NCI-H128 (cell line): ENCODE measurements around the gene AGAP5.
"Not testable (repeated sequence)": the region's sequence is repeated elsewhere in the genome, so short reads cannot be mapped to it uniquely, and the experiment has no call there.

Source experiments
- DNase-seq: peaks from one replicate; lab custom pipeline; 2025; ENCODE audit not compliant: unreplicated experiment; lab: John Stamatoyannopoulos, UW

Gene AGAP5

DNA sequence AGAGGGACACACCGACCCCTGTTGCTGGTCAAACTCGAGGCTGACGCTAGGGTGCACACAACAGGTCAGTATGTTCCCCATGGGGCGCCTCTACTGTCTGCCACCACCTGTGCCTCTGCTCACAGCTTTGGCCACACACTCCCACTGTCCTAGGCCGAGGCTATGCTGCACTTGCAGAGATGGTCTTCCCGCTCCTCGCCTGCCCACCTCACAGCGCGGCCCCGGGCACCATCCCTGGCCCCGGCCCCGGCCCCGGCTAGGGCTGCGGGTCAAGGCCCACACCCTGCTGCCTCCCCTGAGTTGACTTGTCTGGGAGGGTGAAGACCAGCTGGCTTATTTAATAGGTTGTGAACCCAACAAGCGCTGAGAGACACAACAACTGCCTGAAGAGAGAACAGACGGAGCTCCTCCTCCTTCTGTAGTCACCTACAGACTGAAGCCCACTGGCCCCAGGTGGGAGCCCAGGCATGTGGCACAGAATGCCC lies at the start of gene AGAP5:
AGAP5 (minus strand) TSS at position 435 of the 485 bp plus-strand sequence; CDS start at position 81, 354 bp downstream.
- not testable (repeated sequence) for DNase-seq

DNA sequence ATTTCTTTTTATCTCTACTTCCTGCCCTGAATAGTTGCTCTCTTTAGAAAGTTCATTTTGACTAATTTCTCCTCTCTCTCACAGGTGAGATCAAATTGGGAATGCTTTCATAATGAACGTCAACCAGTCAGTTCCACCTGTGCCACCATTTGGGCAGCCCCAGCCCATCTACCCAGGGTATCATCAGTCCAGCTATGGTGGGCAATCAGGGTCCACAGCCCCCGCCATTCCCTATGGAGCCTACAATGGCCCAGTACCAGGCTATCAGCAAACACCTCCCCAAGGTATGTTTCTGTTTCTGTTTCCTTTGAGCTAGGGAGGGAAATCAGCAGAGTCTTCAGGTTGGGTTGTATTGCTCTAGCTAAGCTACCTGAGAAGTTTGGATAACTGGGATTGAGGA lies 48.8 kb upstream of the AGAP5 start:
- DNase-seq: no peak

DNA sequence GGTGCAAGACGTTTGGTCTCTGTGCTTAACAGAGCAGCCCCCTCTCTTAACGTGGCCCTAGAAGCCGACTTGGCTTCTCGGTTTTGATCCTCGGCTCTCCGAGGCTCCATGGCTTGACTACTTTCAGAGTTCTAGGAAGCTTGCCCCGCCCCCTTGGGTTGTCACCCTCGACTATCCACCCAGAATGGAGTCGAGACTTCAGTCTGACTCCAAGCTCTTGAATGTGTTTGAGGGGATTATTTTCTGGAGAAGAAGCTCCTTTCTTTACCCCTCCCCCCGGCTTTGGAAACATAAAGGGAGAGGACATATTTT lies 46.7 kb upstream of the AGAP5 start:
- peak; percentile 0 for DNase-seq

DNA sequence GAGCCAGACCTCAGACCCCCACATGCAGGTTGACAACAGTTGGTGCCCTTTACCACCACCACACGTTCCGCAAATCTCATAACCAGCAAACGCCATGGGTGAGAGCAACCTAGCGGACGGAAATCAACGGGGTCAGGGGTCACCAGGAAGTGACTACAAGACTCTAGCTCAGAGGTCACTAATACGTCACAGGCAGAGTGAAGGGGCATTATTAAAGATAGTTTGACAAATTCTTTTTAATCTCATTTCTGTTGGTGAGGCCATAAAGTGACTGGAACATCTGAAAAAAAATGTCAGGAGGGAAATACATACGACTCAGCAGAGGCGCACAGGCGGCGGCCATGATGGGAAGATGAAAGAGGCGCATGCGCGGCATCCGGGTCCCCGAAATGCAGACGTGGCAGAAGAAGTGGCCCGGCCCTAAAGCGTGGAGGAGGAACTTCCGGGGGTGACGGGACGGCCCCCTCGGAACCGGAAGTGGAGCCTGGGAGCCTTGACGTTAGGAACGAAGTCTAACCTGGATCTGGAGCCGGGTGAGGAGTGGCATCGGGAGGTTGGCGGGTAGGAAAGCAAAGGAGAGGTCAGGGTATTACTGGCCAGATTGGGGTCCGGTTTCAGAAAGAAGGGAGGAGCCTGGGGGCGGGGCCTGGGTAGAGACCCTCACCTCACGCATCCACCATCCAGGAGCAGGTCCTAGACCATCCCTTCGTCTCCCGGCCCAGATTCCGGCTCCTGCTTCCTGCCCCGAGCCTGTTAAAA lies 46.2 kb upstream of the AGAP5 start, which contains the start of gene SEC24C:
SEC24C (plus strand) TSS at position 468 of the 759 bp plus-strand sequence. CDS start 2,461 bp downstream, outside the sequence.
- peak; percentile 66 for DNase-seq

DNA sequence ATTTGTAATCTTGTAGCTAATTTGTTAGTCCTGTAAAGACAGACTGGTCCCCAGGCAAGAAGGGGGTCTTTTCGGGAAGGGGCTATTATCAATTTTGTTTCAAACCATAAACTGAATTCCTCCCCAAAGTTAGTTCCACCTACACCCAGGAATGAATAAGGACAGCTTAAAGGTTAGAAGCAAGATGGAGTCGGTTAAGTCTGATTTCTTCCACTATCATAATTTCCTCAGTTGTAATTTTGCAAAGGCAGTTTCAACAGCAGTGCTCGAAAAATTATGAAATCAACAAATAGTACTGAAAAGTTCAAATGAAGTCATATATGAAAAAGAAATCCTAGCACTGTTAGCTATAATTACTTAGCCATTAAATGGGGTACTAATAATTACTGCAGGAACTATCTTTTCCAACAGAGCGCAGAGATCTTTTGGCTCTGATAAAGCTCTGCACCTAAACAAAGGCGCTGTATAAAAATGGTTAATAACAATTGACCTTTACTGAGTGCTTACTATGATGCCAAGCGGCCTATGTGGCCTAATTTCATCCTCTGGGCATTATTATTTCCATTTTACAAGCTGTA lies 45.5 kb upstream of the AGAP5 start:
- no peak for DNase-seq

DNA sequence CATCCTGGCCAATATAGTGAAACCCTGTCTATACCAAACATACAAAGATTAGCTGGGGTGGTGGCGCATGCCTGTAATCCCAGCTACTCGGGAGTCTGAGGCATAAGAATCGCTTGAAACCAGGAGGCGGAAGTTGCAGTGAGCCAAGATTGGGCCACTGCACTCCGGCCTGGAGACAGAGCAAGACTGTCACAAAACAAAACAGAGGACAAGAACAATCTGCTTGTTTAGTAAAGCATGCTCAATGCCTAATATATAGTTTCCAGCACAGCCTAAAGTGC lies 44.5 kb upstream of the AGAP5 start:
- no peak for DNase-seq

DNA sequence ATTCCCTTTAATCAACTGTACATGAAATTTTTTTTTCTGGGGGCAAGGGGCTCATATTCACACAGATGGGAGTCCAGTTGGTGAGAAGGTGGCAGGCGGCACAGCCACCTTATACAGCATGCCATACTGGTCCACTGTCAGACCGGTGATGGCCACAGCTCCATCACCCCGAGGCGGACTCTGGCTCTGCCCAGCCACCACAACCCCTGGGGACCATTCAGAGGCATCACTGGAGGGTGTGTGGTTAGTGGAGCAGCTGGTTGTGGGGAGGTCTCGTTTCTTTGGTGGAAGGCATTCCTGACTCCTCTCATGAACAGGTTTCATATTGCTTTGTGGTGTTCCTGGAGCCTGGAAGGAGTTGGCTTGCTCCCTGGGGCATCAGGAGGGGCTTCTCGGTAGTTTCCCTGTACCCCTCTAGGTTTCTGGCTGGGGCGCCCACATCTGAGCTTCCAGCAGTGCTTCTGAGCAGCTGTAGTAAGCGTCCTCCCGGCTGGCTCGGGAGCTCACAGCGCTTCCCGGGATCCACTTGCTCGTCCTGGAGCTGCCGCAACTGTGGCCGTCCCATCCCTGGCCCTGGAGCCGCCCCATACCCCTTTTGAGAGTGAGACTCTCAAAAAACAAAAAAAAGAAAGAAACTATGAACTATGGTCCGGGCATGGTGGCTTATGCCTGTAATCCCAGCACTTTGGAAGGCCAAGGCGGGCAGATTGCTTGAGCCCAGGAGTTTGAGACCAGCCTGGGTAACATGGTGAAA lies 42.8 kb upstream of the AGAP5 start:
- not testable (repeated sequence) for DNase-seq

DNA sequence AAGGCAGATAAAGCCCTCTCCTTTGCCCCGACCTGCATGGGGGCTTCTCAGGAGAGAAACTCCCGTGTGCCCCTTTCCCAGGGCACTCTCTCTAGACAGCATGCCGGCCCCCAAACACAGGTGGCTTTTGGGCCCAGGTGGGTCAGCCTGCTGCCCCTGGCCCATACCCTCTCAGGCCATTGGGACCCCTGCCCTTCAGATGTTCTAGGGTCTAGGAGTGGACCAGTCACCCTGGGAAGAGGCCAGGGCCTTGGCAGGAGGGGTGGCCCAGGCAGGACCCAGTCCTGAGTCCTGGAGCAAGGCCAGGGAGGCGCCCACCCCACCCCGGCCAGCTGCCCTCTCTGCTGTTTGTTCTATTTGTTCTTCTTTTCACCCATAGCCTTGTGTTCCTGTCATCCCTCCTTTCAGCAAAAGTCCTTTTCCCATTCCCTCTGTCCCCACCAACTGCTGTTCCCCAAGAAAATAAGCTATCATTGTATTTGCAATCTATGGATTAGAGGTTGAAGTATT lies 36.9 kb upstream of the AGAP5 start:
- no peak for DNase-seq

DNA sequence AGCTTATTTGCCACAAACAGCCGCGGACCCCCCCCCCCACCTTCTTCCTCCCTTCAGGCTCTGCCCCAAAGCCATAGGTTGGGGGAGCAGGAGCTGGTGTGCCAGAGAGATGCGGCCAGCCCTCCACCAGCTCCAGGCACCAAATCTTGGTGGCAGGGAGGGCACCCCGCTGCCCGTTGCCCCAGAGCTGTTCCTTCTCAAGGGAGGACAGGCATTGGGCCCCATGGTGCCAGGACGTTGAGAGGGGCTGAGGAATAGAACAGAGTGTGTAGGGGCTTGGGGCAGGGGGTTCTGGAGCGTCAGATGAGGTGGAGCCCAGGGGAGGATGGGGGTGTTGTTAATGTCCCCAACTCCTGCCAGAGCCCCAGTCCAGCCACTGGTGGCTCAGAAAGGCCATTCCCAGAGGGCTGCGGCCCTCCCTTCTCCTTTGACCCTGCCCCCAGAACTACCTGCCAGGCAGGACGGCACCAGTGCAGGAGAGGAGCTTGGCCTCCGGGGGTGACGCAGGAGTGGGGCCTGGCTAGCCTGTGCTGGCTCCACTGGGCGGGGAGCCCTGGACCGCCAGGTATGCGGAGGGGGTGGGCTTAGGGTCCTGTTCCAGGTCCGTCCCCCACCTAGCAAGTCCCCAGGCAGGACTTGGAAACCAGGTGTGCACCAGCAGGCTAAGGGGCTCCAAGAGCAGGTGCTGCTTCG lies 36.3 kb upstream of the AGAP5 start:
- DNase-seq: no peak

DNA sequence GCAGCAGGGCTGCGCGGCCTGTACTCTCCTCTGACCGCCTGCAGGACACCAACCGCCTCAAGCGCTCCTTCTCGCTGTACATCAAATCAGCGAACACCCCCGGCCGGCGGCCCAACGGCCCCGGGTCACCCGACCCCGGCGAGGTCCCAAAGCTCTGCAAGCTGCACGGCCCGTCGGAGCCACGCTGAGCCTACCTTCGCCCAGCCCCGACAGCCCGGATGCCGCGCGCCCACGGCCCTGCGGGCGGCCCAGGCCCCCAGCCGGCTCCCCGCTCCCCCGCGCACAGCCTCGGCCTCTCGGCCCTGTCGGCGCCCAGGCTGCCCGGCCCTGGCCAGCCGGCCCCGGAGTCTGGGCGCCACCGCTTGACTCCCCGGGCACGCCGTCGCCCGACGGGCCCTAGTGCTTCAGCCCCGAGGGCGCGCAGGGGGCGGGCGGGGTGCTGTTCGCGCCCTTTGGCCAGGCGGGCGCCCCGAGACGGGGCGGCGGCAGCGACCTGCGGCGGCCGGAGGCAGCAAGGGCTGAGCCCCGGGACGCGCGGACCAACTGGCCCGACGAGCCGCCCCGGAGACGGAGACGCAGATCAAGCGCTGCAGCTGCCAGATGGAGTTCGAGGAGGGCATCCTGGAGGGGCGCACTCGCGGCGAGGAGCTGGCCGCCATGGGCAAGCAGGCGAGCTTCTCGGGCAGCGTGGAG lies 35.2 kb upstream of the AGAP5 start:
- DNase-seq: no peak

DNA sequence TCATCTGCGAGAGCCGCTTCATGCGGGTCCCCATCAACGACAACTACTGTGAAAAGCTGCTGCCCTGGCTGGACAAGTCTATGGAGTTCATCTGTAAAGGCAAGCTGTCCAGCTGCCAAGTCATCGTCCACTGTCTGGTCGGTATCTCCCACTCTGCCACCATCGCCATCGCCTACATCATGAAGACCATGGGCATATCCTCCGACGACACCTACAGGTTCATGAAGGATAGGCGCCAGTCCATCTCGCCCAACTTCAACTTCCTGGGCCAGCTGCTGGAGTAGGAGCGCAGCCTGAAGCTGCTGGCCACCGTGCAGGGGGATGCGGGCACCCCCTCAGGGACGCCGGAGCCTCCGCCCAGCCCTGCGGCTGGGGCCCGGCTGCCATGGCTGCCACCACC lies 34.5 kb upstream of the AGAP5 start:
- DNase-seq: no peak

DNA sequence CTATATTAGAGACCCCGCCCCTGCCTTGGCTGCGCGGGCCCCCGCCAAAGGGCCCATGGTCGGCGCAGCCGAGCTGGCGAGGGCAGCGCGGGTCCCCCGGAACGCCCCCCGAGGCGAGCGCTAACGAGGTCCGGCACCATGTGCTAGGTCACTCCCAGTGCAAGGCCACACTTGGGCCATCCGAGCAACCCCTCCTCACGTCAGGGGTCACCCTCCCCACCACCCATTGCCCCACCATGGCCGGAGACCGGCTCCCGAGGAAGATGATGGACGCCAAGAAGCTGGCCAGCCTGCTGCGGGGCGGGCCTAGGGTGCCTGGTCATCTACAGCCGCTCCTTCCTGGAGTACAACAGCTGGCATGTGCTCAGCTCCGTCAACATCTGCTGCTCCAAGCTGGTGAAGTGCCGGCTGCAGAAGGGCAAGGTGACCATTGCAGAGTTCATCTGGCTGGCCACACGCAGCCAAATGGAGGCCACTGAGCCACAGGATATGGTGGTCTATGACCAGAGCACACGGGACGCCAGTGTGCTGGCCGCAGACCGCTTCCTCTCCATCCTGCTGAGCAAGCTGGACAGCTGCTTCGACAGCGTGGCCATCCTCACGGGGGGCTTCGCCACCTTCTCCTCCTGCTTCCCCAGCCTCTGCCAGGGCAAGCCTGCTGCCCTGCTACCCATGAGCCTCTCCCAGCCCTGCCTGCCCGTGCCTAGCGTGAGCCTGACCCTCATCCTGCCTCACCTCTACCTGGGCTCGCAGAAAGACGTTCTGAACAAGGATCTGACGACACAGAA lies 33.9 kb upstream of the AGAP5 start:
- no peak for DNase-seq

DNA sequence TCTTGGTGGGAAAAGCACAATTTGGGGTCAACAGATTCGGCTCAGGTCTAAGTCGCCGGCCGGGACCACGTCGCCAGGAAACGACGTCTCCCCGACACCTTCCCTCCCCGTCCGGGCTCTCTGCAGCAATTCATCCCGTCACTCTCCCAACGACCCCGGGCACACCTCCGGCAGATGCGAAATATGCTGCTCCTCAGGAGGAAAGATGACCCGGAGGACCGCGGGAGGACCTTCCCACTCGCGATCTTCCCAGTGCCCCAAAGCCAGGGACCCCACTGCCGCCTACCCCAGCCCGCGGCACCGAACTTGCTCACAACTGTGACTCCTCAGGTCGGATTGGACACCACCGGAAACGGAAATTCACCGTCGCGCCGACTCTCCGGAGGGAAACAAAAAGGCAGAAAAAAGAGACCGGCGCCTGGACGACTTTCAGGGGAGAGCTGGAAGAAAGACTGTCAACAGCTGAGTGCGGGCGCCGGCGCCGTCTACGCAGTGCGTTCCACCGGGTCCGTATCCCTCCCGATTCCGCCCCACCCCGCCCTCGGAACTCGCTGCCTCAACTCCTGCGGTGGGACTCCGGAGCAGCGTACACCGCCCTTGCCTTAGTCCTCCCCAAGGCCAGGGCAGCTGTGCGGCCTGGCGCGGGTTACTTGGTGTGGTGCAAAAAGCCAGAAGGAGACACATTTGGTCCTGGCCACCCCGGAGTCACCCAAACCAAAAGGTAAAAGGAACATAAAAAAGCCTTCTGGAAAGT lies 32.4 kb upstream of the AGAP5 start:
- DNase-seq: peak; percentile 56

DNA sequence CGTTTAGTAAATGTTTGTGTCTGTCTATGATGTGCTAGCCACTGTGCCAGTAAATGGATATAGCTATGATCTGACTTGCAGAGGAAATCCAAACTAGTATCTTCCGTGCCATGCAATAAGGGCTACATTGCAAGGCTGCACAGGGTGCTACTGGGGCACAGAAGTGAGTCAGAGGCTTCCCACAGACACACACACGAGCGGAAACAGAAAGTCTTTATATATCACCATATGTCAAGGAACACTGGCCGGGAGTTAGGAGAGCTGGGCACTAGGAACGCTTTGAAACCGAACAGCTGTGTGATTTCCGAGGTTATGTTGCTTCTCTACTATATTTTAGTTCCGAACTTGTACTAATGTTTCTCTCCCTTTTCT lies 31.9 kb upstream of the AGAP5 start:
- DNase-seq: not testable (repeated sequence)

DNA sequence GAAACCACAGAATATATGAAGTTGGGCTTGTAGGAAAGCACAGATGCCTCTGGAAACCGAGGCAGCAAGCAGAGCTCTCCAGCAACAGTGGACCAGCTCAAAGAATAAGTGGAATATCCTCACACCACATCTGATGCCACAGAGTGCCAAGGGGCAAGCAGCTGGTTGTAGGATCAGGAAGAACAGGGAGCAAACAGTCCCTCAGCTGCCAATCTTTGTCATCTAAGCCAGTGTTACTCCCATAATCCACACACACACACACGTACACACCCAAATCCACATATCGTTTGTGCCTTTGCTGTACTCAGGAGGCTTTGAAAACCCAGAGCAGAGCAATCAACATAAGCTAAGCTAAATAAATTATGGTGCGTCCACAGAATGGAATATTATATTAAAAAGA lies 25.6 kb upstream of the AGAP5 start:
- DNase-seq: no peak

DNA sequence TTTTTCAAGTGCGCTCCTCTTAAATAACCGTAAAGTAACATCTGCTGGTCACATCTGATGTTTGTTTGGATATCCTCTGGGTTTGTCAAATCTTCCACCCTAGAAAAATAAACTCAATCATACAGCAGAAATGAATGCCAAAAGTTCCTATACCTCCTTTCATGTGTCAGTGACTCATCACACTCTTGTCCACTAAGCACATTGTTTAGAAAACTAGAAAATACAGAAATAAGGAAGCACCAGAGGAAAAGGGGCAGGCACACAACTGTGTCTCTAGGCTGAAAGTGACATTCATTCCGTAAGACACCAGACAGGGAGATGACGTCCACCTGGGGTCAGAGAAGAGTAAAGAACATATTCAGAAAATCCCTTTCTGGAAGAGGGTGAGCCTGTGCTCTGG lies 22.7 kb upstream of the AGAP5 start:
- not testable (repeated sequence) for DNase-seq

DNA sequence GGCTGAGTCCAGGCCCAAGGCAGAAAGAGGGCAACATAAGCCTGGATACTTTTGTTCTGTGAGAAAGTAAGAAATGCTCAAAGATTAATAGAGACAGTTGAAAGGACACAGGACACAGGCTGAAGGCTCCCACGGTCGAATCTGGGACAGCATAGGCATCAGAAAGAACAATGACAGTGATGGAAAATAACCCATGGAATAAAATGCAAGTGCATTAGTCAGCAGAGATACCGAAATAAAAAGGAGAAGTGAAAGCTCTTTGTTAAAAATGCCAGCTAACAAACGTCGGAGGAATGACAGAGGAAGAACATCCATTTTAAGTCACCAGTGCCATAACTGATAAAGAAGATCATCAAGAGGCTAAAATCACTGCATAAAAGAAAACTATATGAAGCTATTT lies 19.6 kb upstream of the AGAP5 start:
- no peak for DNase-seq

DNA sequence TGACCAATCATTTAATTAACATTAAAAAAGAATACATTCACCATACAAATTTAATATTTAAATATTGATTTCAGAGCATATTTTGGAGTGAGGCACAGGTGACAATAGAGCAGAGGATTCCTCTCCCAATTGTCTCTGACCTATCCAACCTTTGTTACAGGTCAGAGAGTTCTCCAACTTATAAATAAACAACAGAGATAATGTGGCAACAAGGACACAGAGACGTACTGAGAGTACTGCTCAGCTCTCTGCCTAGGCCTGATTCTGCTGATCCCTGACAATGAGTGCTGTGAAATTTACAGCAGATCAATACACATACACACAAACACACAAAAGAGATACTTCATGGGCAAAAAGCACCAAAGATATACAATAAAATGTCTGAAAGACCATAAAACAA lies 18.3 kb upstream of the AGAP5 start:
- no peak for DNase-seq
